A204.1 (cell line): Measurements from ENCODE around the gene NUDT7.

Source experiments
- FAIRE-seq: peaks from 2 replicates; lab custom pipeline; 2012; peaks lifted over from hg19 to GRCh38; lab: Jason Lieb, UNC

NUDT7 gene

GRCh38 chr16:77722309-77723107, at the start of gene NUDT7:
Gene NUDT7 (plus strand): TSS chr16:77722514. CDS start chr16:77722583, 69 bp downstream.
- FAIRE-seq = no peak

- FAIRE-seq = no peak
These were observed 47.4 kb upstream of the NUDT7 start for GRCh38 chr16:77674888-77675287.

DNA sequence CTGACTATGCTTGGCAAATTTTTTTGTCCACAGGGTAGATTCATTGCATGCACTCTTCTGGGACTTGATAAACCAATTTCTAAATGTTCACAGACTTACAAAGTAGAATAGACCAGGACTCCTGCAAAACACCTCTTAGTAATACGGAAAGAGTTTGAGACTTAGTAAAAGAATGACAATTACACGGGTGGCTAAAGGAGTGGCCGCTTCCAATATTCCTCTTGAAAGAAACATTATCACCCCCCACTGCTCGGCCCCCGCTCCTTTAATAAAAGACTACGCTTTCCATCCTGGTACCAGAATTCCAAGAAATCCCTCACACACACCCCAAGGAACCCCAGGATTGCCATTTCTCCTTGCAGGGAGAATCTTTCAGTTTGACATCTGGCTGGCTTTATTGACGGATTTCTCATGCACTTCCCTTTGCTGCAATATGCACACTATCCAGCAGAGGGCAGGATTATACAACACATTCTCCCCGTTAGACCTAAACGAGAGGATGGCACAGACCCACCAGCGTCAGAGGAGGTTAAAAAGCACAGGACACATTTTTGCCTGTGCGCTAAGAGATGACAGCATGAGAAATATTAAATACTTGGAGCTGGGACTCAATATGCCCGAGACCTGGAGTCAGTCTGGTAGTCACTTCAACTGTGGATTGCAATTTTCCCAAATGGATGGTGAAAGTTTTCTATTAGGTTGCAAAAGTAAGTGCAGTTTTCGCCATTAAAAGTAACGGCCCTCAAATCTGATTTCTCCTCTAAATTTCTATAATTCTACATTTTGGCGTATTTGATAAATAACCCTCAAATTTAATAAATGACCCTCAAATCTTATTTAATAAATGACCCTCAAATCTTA, 46.6 kb upstream of the NUDT7 start:
- FAIRE-seq = peak; percentile 70

- FAIRE-seq = no peak
These were observed 45.2 kb upstream of the NUDT7 start for GRCh38 chr16:77677129-77677528.

DNA sequence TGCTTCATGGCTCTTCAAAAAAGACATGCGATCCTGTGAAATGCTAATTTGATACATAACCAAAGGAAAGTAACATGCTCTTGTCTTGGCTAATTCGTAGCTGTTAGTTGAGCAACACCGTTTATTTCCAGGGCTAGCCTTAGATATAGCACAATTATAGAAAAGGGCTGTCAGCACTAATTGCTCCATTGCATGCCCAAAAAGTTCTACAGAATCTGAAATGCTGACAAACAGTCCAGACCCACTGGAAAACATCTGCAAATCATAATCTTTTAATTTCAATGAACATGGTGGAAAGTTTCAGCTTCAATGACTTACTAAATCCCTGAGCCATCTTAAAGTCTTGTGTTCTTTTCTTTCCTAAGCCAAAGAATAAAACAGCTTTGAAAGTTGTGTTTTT, 42.9 kb upstream of the NUDT7 start:
- FAIRE-seq = no peak

GRCh38 chr16:77679901-77680300, 42.4 kb upstream of the NUDT7 start:
- FAIRE-seq = no peak

DNA sequence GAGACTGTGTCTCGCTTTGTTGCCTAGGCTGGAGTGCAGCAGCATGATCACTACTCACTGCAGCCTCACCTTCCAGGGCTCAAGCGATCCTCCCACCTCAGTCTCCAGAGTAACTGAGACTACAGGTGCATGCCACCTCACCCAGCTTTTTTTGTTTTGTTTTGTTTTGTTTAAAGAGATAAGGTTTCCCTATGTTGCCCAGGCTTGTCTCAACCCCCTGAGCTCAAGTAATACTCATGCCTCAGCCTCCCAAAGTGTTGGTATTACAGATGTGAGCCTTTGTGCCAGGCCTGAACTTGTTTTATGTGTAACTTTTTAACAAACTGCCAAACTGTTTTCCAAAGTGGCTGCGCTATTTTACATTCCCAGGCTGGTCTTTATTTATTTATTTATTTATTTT, 41.8 kb upstream of the NUDT7 start:
- no peak for FAIRE-seq

GRCh38 chr16:77682586-77682985, 39.7 kb upstream of the NUDT7 start:
- FAIRE-seq = no peak

- no peak for FAIRE-seq
These were observed 38.7 kb upstream of the NUDT7 start for GRCh38 chr16:77683397-77684180.

DNA sequence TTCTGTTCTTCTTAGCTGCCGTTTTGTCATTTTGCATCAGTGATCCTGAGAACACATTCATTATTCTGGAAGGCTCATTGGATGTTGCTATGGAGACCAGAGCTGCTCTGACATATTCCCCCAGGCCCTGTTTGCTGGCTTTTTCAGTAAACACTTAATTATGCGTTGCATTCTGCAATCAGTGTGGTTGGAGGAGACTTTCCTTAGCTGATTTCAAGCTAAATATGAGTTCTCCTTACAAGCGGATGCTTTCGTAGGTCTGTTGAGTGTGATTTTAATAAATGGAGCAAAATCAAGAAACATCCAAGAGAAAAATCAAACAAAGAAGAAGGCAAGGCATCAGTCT, 38.2 kb upstream of the NUDT7 start:
- FAIRE-seq = no peak

DNA sequence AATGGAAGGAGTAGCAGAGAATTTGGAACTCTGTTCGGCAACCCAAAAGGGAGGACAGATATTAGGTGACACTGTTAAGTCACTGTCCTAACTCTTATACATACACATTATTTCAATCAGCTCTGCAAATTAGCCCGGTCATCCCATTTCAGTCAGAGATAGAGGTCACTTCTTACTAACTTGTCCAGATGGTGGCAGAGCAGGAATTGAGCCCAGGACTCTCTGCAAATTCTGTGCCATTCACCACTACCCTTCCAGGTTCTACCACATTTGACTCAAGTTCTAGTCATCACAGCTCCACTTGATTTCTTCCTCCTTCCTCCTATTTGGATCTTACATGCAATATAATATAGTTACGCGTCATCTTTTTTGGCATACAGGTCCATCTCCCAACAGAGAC, 35.9 kb upstream of the NUDT7 start:
- no peak for FAIRE-seq

- FAIRE-seq = no peak
These were observed 32.3 kb upstream of the NUDT7 start for GRCh38 chr16:77689971-77690370.

- FAIRE-seq = no peak
These were observed 31.9 kb upstream of the NUDT7 start for GRCh38 chr16:77690416-77690815.

- no peak for FAIRE-seq
These were observed 29.7 kb upstream of the NUDT7 start for GRCh38 chr16:77692612-77693011.

- FAIRE-seq = no peak
These were observed 26.2 kb upstream of the NUDT7 start for GRCh38 chr16:77696149-77696548.

DNA sequence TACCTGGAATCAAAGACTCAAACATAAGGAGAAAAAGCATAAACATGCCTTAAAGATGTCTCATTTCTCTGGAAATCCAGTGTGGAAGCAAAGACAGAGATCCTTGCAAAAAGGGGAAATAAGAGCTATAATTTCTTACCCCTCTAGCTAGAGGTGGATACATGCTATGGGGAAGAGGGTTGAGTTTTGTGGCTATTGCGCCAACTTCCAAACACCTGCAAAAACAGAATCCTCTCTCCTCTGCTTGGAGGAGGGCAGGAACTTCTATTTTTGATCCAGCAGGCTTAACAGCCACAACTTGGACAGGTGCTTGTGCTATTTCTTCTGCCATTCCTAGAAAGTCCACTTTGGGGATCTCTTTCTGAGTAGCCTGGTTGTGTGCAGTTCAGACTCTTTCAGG, 21.5 kb upstream of the NUDT7 start:
- no peak for FAIRE-seq

- no peak for FAIRE-seq
These were observed 17.0 kb upstream of the NUDT7 start for GRCh38 chr16:77705351-77705750.

- no peak for FAIRE-seq
These were observed 11.1 kb upstream of the NUDT7 start for GRCh38 chr16:77711179-77711578.

- FAIRE-seq = no peak
These were observed 10.5 kb upstream of the NUDT7 start for GRCh38 chr16:77711775-77712174.

GRCh38 chr16:77715145-77715544, 7.2 kb upstream of the NUDT7 start:
- no peak for FAIRE-seq

- FAIRE-seq = no peak
These were observed 484 bp upstream of the NUDT7 start for GRCh38 chr16:77721752-77722308.

DNA sequence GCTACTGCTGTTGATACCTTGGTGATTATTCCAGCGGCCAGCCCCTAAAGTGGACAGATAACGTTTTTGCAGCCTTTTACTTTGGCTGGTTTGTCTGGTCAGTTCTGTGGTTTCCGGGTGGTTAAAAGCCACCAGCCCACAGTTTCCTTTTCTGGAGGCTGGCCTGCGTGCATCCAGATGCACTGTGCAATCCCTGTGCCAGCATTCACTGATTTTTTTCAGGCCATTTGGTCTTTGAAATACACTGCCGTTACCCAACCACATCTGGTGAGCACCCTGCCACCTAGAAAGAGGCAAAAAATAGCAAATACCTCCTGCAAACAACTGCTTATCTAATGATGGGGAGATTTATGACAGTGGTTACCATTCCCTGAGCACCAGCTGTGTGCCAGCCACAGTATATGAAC, 797 bp downstream of the NUDT7 start:
- no peak for FAIRE-seq

DNA sequence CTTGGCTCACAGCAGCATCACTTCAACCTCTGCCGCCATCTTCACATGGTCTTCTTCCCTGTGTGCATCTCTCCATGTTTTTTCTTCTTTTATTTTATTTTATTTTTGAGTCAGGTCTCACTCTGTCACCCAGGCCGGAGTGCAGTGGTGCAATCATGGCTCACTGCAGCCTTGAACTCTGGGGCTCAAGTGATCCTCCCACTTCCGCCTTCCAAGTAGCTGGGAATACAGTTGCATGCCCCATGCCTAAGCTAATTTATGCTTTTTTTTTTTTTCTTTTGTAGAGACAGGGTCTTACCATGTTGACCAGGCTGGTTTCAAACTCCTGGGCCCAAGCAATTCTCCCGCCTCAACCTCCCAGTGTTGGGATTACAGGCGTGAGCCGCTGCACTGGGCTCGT, 1.9 kb downstream of the NUDT7 start:
- FAIRE-seq = no peak
